ENCODE results near the gene STAT4.

STAT4 gene

DNA sequence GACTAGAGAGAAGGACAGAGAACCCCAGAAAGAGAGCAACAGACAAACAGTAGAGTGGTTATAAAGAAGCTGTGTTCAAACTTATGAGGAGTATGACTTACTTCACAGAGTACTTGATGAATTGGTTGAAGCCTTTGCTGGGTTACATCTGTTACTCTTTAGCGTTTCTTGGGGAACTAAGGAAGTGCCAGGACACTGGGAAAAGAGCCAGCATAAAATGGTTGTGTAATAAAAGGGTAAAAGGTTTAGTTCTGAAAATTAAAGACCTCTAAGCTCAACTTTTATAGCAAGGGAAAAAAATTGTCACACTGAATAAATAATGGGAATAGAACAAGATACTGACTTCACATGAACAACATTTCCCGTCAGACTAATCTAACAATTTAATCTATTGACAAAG lies 17.0 kb upstream of the STAT4 start:
- TF ChIP-seq, protein P1, sequence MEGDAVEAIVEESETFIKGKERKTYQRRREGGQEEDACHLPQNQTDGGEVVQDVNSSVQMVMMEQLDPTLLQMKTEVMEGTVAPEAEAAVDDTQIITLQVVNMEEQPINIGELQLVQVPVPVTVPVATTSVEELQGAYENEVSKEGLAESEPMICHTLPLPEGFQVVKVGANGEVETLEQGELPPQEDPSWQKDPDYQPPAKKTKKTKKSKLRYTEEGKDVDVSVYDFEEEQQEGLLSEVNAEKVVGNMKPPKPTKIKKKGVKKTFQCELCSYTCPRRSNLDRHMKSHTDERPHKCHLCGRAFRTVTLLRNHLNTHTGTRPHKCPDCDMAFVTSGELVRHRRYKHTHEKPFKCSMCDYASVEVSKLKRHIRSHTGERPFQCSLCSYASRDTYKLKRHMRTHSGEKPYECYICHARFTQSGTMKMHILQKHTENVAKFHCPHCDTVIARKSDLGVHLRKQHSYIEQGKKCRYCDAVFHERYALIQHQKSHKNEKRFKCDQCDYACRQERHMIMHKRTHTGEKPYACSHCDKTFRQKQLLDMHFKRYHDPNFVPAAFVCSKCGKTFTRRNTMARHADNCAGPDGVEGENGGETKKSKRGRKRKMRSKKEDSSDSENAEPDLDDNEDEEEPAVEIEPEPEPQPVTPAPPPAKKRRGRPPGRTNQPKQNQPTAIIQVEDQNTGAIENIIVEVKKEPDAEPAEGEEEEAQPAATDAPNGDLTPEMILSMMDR (IDR thresholded peaks at IDR 0.05; ENCODE audit: insufficient read depth, missing control alignments) = no peak
- FAIRE-seq (no peak), DNase-seq (ENCODE audit: insufficient read length, low spot score) (no peak)

DNA sequence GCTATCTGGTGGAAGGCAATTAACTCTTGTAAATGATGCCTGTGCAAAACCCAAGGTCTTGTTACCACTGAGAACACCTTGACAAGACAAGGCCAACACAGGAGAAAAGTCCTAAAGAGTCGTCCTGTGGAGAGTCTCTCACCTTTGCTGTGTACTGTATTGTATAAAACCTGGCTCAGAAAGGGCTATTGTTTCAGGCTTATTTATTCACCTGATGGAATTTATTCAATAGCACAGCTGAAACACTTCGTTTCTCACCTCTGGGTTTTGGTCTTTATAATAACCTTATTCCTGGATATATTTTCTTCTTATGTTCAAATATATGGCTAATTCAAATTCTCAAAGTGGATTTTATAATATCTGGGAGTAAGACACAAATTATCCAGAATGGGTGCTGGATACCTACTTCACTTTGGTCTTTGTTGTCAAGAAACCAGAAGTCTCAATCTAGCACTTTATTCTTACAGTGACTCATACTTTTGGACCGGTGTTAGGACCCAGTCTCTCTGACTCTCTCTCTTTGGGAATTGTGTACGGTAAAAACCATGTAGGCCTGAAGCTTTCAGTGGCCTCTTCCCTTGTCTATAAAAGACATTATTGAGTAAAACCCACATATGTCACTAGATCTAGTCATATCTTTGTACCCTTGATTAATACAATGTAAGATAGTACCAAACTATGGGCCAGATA lies 16.1 kb upstream of the STAT4 start:
- FAIRE-seq (no peak), DNase-seq (ENCODE audit: insufficient read length, low spot score) (no peak)
- TF ChIP-seq, protein P1 (IDR thresholded peaks at IDR 0.05; ENCODE audit: insufficient read depth, missing control alignments) = no peak

DNA sequence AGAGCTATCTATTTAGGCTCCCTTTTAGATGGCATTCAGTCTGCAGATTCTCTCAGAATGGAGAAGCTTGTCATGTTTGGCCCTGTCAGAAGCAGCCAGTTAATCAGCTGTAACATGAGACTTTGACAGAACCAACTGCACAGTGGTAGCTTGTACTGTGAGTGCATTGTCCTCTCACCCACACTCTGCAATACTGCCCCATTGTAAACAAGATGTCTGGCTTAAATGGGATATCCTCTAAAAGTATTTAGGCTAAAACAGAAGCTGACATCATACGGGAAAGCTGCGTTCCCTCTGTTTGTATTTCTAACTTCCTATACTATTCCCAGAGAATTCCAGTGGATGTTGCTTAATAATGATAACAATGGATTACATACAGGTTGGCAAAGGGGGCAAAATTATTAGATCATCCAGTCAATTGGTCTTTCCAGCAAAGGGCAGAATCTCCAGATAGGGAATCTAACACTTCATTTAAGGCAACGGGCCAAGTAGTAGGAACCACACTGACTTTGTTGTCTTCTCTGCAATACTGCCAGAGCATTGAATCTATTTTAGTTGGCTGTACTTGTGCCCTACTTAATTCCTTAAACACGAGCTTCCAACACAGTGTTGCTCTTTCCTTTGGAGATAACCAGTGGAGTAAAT lies 15.4 kb upstream of the STAT4 start:
- DNase-seq (ENCODE audit: insufficient read length, low spot score) = no peak
- TF ChIP-seq, protein P1 (IDR thresholded peaks at IDR 0.05; ENCODE audit: insufficient read depth, missing control alignments) = no peak
- FAIRE-seq = no peak

DNA sequence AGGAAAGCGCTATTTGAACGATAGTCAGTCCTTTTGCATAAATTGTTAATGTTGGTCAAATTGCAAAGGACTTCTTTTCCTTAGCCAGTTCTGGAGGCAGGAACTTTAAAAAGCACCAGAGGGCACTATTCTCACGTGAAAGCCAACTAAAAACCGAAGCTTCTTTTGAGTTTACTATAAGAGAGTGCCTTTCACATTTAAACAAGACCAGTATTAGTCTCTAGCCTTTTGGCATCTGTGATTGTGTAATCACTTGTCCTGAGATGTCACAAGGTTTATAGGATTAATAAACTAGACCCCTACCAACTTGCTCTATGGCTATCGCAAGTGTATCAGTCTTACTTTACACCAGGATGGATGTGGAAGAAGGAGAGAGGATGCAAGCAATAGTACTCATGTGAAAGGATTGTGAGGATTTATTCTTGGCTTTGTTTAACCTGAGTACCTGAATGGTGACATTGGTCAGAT lies 14.4 kb upstream of the STAT4 start:
- FAIRE-seq (no peak), DNase-seq (ENCODE audit: insufficient read length, low spot score) (no peak)
- TF ChIP-seq, protein P1 (IDR thresholded peaks at IDR 0.05; ENCODE audit: insufficient read depth, missing control alignments) = peak; percentile 68

DNA sequence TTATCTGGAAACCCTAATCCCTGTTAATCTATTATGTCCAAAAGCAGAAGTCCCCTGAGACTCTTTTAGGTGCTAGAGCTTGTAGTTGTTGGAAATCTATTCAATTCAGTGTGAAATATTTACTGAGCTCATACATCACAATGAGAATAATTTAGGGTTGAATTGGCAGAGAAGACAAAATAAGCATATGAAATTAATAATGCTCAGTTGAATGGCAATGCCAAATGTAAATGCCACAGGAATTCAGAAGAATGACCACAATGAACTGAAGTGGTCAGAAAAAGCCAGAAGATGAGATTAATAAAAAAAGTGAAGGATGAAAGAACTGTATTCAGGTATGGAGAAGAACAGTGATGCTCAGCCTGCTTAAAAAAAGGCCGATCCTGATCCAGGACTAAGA lies 8.0 kb upstream of the STAT4 start:
- DNase-seq (ENCODE audit: insufficient read length, low spot score) (no peak), FAIRE-seq (no peak)
- TF ChIP-seq, protein P1 (IDR thresholded peaks at IDR 0.05; ENCODE audit: insufficient read depth, missing control alignments) = no peak

DNA sequence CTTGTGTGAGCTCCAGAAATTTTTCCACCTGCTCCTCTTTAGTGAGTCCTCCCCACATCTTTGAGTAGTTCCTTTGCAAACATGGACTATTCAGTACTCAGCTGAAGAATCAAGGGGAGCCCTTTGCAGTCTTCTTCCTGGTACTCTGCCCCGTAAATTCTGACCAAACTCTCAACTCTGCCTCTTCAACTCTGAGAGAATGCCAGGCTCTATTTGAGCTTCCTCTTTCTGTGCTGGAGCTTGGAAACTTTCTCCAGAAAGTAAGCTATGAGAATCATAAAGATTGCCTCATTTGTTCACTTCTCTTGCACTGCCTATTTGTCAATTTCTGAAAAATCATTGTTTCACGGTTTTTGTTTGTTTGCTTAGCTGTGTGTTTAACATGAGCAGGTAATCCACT lies 7.4 kb upstream of the STAT4 start:
- DNase-seq (ENCODE audit: insufficient read length, low spot score) (no peak), FAIRE-seq (no peak)
- TF ChIP-seq, protein P1 (IDR thresholded peaks at IDR 0.05; ENCODE audit: insufficient read depth, missing control alignments) = no peak

DNA sequence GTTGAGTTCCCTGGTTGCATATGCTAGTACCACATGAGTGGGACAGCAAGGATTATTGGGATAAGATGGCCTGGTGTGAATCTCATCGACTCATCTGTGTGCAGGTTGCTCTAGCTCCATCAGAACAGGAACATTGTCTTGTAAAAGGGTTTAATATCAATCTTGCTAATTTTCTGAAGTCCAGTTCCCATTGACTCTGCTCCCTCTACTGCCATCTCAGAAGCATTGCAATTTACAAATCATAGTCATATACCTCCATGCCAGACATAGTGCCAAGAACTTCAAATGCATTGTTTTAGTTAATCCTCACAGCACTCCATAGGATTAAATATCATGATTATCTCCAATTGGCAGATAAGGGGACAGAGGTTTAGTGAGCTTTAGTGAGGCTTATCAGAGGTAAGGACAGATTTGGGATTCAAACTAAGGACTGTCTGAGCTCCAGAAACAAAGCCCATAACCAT lies 4.8 kb upstream of the STAT4 start:
- DNase-seq (ENCODE audit: insufficient read length, low spot score) = no peak
- TF ChIP-seq, protein P1 (IDR thresholded peaks at IDR 0.05; ENCODE audit: insufficient read depth, missing control alignments) = peak; percentile 79
- FAIRE-seq = peak; percentile 91
